Measurements from ENCODE around the gene UQCRH.
"Not testable (repeated sequence)": the region's sequence is repeated elsewhere in the genome, so short reads cannot be mapped to it uniquely, and the experiment has no call there.

Gene UQCRH

GRCh38 chr1:46300673-46301405 lies 2.7 kb upstream of the UQCRH start:
- peak; percentile 38 to 50 for DNase-seq

- DNase-seq: peak in 1 of 2 experiments; percentile 45
These were observed 2.1 kb upstream of the UQCRH start for GRCh38 chr1:46301406-46301807.

- peak in 1 of 2 experiments; percentile 24 for DNase-seq
These were observed 1.5 kb upstream of the UQCRH start for GRCh38 chr1:46301808-46302640.

- no peak for DNase-seq
These were observed 859 bp upstream of the UQCRH start for GRCh38 chr1:46302641-46303037.

- peak; percentile 41 to 42 for DNase-seq
These were observed 401 bp downstream of the UQCRH start for GRCh38 chr1:46303872-46304326.

GRCh38 chr1:46306159-46306530 lies 2.6 kb downstream of the UQCRH start:
- no peak for DNase-seq

- no peak for DNase-seq
These were observed 6.1 kb downstream of the UQCRH start for GRCh38 chr1:46309401-46310159.

GRCh38 chr1:46310321-46310720 lies 6.8 kb downstream of the UQCRH start:
- DNase-seq: no peak

GRCh38 chr1:46315669-46316403 lies 12.3 kb downstream of the UQCRH start:
- DNase-seq: no peak

- no peak for DNase-seq
These were observed 13.8 kb downstream of the UQCRH start for GRCh38 chr1:46317323-46317722.

GRCh38 chr1:46319301-46319700 lies 15.8 kb downstream of the UQCRH start:
- DNase-seq: not testable (repeated sequence)

GRCh38 chr1:46319960-46320914 lies 16.7 kb downstream of the UQCRH start:
- not testable (repeated sequence) for DNase-seq

GRCh38 chr1:46322191-46322590 lies 18.7 kb downstream of the UQCRH start:
- not testable (repeated sequence) for DNase-seq

GRCh38 chr1:46325285-46326076 lies 22.0 kb downstream of the UQCRH start:
- not testable (repeated sequence) for DNase-seq

GRCh38 chr1:46328182-46328581 lies 24.7 kb downstream of the UQCRH start:
- not testable (repeated sequence) for DNase-seq

- peak in 1 of 2 experiments; percentile 11 for DNase-seq
These were observed 26.3 kb downstream of the UQCRH start for GRCh38 chr1:46329807-46330206.

GRCh38 chr1:46330381-46330780 lies 26.9 kb downstream of the UQCRH start:
- not testable (repeated sequence) for DNase-seq

- not testable (repeated sequence) for DNase-seq
These were observed 28.5 kb downstream of the UQCRH start for GRCh38 chr1:46331786-46332540.

GRCh38 chr1:46333300-46334029 lies 30.0 kb downstream of the UQCRH start:
- peak; percentile 76 to 91 for DNase-seq
